Trophoblast cell (in vitro differentiated cells and primary cell): ENCODE data around the gene LHPP. TPM values are rescaled to one million over a fixed set of nuclear protein-coding genes. Genes with fewer than 3 reads are reported as not detected.

Experiments
- DNase-seq, 2 donors: peaks; one replicate each; pipeline ENCODE4 v3.0.0-alpha.2; 2016
- H2AFZ ChIP-seq: 2 replicates; pipeline ENCODE4 v1.6.1; 2013; ENCODE audit warnings: low read length, moderate library complexity, mild to moderate bottlenecking; ENCODE audit not compliant: insufficient read depth, poor library complexity
- H2AK5ac ChIP-seq: 2 replicates; pipeline ENCODE4 v1.6.1; 2013; ENCODE audit warnings: mild to moderate bottlenecking, low read length
- H2BK120ac ChIP-seq: 2 replicates; pipeline ENCODE4 v1.6.1; 2013; ENCODE audit warnings: low read length, mild to moderate bottlenecking, moderate library complexity; ENCODE audit not compliant: insufficient read depth, poor library complexity
- H2BK12ac ChIP-seq: 2 replicates; pipeline ENCODE4 v1.6.1; 2013; ENCODE audit warnings: mild to moderate bottlenecking, low read length, moderate library complexity
- H2BK5ac ChIP-seq: 2 replicates; pipeline ENCODE4 v1.6.1; 2013; ENCODE audit warnings: low read length, low read depth, moderate library complexity, mild to moderate bottlenecking; ENCODE audit not compliant: poor library complexity
- H3K14ac ChIP-seq: 2 replicates; pipeline ENCODE4 v1.6.1; 2013; ENCODE audit warnings: mild to moderate bottlenecking, low read length
- H3K18ac ChIP-seq: 2 replicates; pipeline ENCODE4 v1.6.1; 2013; ENCODE audit warnings: mild to moderate bottlenecking, low read length
- H3K23ac ChIP-seq: 2 replicates; pipeline ENCODE4 v1.6.1; 2013; ENCODE audit warnings: low read length
- H3K27ac ChIP-seq: 2 replicates; pipeline ENCODE4 v1.5.1; 2013; ENCODE audit warnings: low read depth, mild to moderate bottlenecking, inconsistent platforms, low read length, moderate library complexity
- H3K27me3 ChIP-seq: 2 replicates; pipeline ENCODE4 v1.6.1; 2013; ENCODE audit warnings: inconsistent platforms, mild to moderate bottlenecking, low read length, moderate library complexity; ENCODE audit not compliant: insufficient read depth
- H3K36me3 ChIP-seq, 2 experiments: 1 replicate in 1 of 2; 2 replicates in 1 of 2; pipeline ENCODE4 v1.6.1; 2013; ENCODE audit warnings: low read length in 2 of 2, mild to moderate bottlenecking in 2 of 2, moderate library complexity in 1 of 2; ENCODE audit not compliant: insufficient read depth in 2 of 2, control insufficient read depth in 1 of 2
- H3K4ac ChIP-seq: 2 replicates; pipeline ENCODE4 v1.6.1; 2013; ENCODE audit warnings: low read depth, mild to moderate bottlenecking, low read length, moderate library complexity
- H3K4me1 ChIP-seq, 2 experiments: 1 replicate in 1 of 2; 2 replicates in 1 of 2; pipeline ENCODE4 v1.6.1; 2013; ENCODE audit warnings: low read length in 2 of 2, mild to moderate bottlenecking in 2 of 2, moderate library complexity in 1 of 2; ENCODE audit not compliant: insufficient read depth in 2 of 2, control insufficient read depth in 1 of 2
- H3K4me2 ChIP-seq: 2 replicates; pipeline ENCODE4 v1.6.1; 2013; ENCODE audit warnings: inconsistent platforms, mild to moderate bottlenecking, low read length, moderate library complexity
- H3K4me3 ChIP-seq: 2 replicates; pipeline ENCODE4 v1.5.1; 2013; ENCODE audit warnings: mild to moderate bottlenecking, low read depth, low read length, inconsistent platforms
- H3K79me1 ChIP-seq: one replicate; pipeline ENCODE4 v1.6.1; 2013; ENCODE audit warnings: low read length
- H3K79me2 ChIP-seq: 2 replicates; pipeline ENCODE4 v1.6.1; 2013; ENCODE audit warnings: low read length, mild to moderate bottlenecking; ENCODE audit not compliant: control insufficient read depth, insufficient read depth, poor library complexity
- H3K9ac ChIP-seq: 2 replicates; pipeline ENCODE4 v1.6.1; 2013; ENCODE audit warnings: mild to moderate bottlenecking, low read length
- H3K9me3 ChIP-seq: 2 replicates; pipeline ENCODE4 v1.6.1; 2013; ENCODE audit warnings: low read depth, mild to moderate bottlenecking, control low read depth, inconsistent platforms, low read length; ENCODE audit not compliant: insufficient read depth
- H4K12ac ChIP-seq: 2 replicates; pipeline ENCODE4 v1.6.1; 2013; ENCODE audit warnings: low read depth, mild to moderate bottlenecking, low read length, moderate library complexity
- H4K8ac ChIP-seq: 2 replicates; pipeline ENCODE4 v1.6.1; 2013; ENCODE audit warnings: low read depth, mild to moderate bottlenecking, low read length, moderate library complexity
- H4K91ac ChIP-seq: one replicate; pipeline ENCODE4 v1.6.1; 2013; ENCODE audit warnings: low read depth, mild to moderate bottlenecking, low read length, moderate library complexity
- WGBS: extraction: QIAGEN DNeasy Blood & Tissue Kit; methylation state at CpG from one replicate; pipeline ENCODE4 v1.1.7; 2013; ENCODE audit warnings: missing lambda C conversion rate; ENCODE audit not compliant: insufficient read length, insufficient coverage; ENCODE audit errors: extremely low coverage; 5-methylcytosine and 5-hydroxymethylcytosine counted together
- polyA plus RNA-seq: library from polyadenylated mRNA; stranded (reverse); fragments of 200-250 nt; gene quantifications from 2 replicates; pipeline ENCODE4 v1.2.3, GENCODE V29; 2013

The LHPP gene, protein sequence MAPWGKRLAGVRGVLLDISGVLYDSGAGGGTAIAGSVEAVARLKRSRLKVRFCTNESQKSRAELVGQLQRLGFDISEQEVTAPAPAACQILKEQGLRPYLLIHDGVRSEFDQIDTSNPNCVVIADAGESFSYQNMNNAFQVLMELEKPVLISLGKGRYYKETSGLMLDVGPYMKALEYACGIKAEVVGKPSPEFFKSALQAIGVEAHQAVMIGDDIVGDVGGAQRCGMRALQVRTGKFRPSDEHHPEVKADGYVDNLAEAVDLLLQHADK
- 7.4 and 7.6 TPM in 2 replicates for polyA plus RNA-seq

DNA sequence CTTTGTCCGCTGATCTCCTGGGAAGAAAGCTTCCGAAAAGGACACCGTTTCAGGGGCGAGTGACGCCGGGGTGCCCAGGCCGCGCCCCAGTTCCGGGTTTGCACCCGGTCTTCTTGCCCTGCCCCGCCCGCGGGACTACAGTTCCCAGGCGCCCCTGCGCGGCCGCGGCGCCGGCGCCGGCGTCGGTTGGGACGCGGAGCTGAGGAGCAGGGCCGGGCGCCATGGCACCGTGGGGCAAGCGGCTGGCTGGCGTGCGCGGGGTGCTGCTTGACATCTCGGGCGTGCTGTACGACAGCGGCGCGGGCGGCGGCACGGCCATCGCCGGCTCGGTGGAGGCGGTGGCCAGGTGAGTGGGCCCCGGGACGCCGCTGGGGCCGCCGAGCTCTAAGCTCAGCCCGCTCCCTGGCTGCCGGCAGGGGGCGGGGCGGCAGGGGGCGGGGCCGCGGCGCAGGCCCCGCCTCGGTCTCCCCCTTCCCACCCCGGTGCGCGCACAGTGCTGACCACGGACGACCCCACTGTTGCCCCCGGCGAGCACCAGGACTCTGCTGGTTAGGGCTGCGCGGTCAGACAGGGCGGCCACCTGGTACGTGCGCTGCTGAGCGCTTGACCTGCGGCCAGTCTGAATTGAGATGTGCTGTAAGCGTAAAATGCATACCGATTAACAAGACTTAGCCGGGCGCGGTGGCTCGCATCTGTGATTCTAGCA, at the start of gene LHPP:
TSS of gene LHPP (plus strand) at position 182 of the 706 bp plus-strand sequence. CDS start at position 222, 40 bp downstream.
- H3K36me3 ChIP-seq: no peaks in the 10 kb centered on the region

DNA sequence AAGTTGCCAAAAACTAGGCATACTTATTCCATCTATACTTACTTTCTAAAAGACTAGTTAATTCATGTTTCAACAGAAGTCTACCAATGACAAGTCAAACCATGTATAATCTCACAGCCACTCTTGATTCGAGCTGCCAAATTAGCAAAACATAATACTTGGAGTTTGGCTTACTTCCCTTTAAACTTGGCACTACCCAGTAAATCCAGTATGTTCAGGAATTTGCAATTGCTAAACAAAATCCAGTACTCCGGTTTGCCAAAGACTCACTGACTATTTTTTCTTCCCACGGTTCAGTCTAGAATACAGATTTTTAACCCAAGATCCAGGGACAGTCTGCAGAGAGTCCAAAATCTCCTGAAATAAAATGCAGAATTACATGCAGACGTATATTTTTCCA, 47.5 kb upstream of the LHPP start:
- no peak overlapping the region for H2AK5ac ChIP-seq
- H2BK120ac ChIP-seq: no peak overlapping the region
- H3K4me1 ChIP-seq: peaks cover under 1 to 3% of the 10 kb centered on the region in 2 experiments
- H3K79me2 ChIP-seq: peaks cover 7% of the 10 kb centered on the region
- no peak overlapping the region for H4K12ac ChIP-seq
- no peaks in the 10 kb centered on the region for H3K9me3 ChIP-seq
- H3K4me3 ChIP-seq: no peak overlapping the region
- no peak overlapping the region for H3K14ac ChIP-seq
- no peak overlapping the region for H3K4me2 ChIP-seq
- DNase-seq: no peak
- H3K27me3 ChIP-seq: no peaks in the 10 kb centered on the region
- no peak overlapping the region for H3K18ac ChIP-seq
- H2BK5ac ChIP-seq: no peak overlapping the region
- no peak overlapping the region for H3K9ac ChIP-seq
- no peaks in the 10 kb centered on the region for H3K79me1 ChIP-seq
- H2BK12ac ChIP-seq: no peak overlapping the region
- peaks cover 5 to 6% of the 10 kb centered on the region in 2 experiments for H3K36me3 ChIP-seq
- no peak overlapping the region for H3K4ac ChIP-seq
- H2AFZ ChIP-seq: no peak overlapping the region
- no peak overlapping the region for H4K8ac ChIP-seq
- H3K23ac ChIP-seq: no peak overlapping the region
- no peak overlapping the region for H3K27ac ChIP-seq
- no peak overlapping the region for H4K91ac ChIP-seq
- no CpG with 5 or more reads among the region's 4 CpGs for WGBS

More for the DNA sequence above, at the start of gene LHPP:
- H2AK5ac ChIP-seq: no peak within 1 kb of the TSS
- peak within 1 kb of the TSS; percentile 17 for H2BK12ac ChIP-seq
- H2AFZ ChIP-seq: peak within 1 kb of the TSS; percentile 100
- no peaks in the 10 kb centered on the region for H3K9me3 ChIP-seq
- no CpG with 5 or more reads among the region's 81 CpGs for WGBS
- H3K79me1 ChIP-seq: peaks cover 9% of the 10 kb centered on the region
- H3K4ac ChIP-seq: peak within 1 kb of the TSS; percentile 94
- H3K4me1 ChIP-seq: peaks cover 17 to 18% of the 10 kb centered on the region in 2 experiments
- H4K12ac ChIP-seq: peak within 1 kb of the TSS; percentile 99
- H3K27me3 ChIP-seq: no peaks in the 10 kb centered on the region
- peak within 1 kb of the TSS; percentile 99 for H3K14ac ChIP-seq
- H2BK5ac ChIP-seq: peak within 1 kb of the TSS; percentile 86
- H3K9ac ChIP-seq: peak within 1 kb of the TSS; percentile 83
- H3K23ac ChIP-seq: no peak within 1 kb of the TSS
- peak within 1 kb of the TSS; percentile 97 for H4K8ac ChIP-seq
- H3K27ac ChIP-seq: peak within 1 kb of the TSS; percentile 70
- DNase-seq: peak; percentile 82 to 83
- peak within 1 kb of the TSS; percentile 100 for H3K4me3 ChIP-seq
- peaks cover 2% of the 10 kb centered on the region for H3K79me2 ChIP-seq
- H3K4me2 ChIP-seq: peak within 1 kb of the TSS; percentile 95
- peak within 1 kb of the TSS; percentile 93 for H2BK120ac ChIP-seq
- H4K91ac ChIP-seq: peak within 1 kb of the TSS; percentile 97
- H3K18ac ChIP-seq: peak within 1 kb of the TSS; percentile 99

DNA sequence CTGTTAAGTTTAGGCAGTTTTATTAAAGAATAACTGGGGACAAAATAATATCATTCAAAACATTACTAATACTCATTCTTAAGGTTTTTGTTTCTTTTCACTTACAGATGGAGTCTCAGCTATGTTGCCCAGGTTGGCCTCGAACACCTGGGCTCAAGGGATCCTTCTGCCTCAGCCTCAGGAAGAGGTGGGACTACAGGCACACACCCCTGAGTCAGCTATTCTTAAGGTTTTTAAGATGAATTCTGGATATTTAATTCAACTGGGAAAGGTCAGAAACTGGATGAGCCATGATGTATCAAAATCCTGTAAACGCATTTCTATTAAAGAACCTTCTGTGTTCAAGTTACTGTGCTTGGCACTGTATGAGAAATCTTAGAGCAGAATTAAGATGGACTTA, 46.4 kb upstream of the LHPP start:
- no peak for DNase-seq
- WGBS: no CpG with 5 or more reads among the region's 2 CpGs
- Histone ChIP-seq H3K79me2 (peaks cover 7% of the 10 kb centered on the region), H2BK120ac (no peak overlapping the region), H3K4me2 (no peak overlapping the region), H3K18ac (no peak overlapping the region), H3K27ac (no peak overlapping the region), H3K4me3 (no peak overlapping the region), H3K23ac (no peak overlapping the region), H4K91ac (no peak overlapping the region), H3K14ac (no peak overlapping the region), H3K4ac (no peak overlapping the region), H2BK12ac (no peak overlapping the region), H3K36me3 (peaks cover 3% of the 10 kb centered on the region in 2 experiments), H3K9me3 (no peaks in the 10 kb centered on the region), H4K8ac (no peak overlapping the region), H2AFZ (no peak overlapping the region), H2BK5ac (no peak overlapping the region), H3K9ac (no peak overlapping the region), H3K27me3 (no peaks in the 10 kb centered on the region), H2AK5ac (no peak overlapping the region), H3K4me1 (peaks cover 3 to 6% of the 10 kb centered on the region in 2 experiments), H4K12ac (no peak overlapping the region), H3K79me1 (no peaks in the 10 kb centered on the region)

DNA sequence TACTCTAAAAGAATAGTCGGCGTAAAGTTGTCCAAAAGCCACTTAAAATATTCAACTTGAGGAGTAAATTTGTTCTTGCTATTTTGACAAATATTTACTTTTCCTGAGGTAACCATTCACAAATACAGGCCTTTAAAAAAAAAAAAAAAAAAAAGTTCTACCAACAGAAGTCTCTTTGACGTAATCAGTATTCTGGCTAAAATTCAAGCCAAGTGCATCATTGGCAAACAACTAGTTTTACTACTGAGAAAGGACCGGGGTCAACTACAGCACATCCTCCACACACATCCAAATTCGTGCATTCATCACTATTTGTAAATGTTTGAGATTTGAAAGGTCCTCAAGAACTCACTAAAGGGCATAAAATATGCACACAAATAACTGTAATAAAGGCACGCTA, 44.9 kb upstream of the LHPP start:
- no peak overlapping the region for H2BK12ac ChIP-seq
- no peaks in the 10 kb centered on the region for H3K36me3 ChIP-seq
- H2AK5ac ChIP-seq: no peak overlapping the region
- DNase-seq: no peak
- no peak overlapping the region for H4K91ac ChIP-seq
- no peak overlapping the region for H4K8ac ChIP-seq
- no peak overlapping the region for H3K18ac ChIP-seq
- H2BK120ac ChIP-seq: no peak overlapping the region
- H3K9ac ChIP-seq: no peak overlapping the region
- H3K4me3 ChIP-seq: no peak overlapping the region
- H2AFZ ChIP-seq: no peak overlapping the region
- no peak overlapping the region for H4K12ac ChIP-seq
- no peak overlapping the region for H2BK5ac ChIP-seq
- H3K4me1 ChIP-seq: peaks cover 3 to 6% of the 10 kb centered on the region in 2 experiments
- WGBS: no CpG with 5 or more reads among the region's 6 CpGs
- H3K27ac ChIP-seq: no peak overlapping the region
- no peak overlapping the region for H3K4me2 ChIP-seq
- H3K79me2 ChIP-seq: peaks cover 7% of the 10 kb centered on the region
- no peaks in the 10 kb centered on the region for H3K27me3 ChIP-seq
- no peak overlapping the region for H3K23ac ChIP-seq
- no peak overlapping the region for H3K14ac ChIP-seq
- no peak overlapping the region for H3K4ac ChIP-seq
- no peaks in the 10 kb centered on the region for H3K9me3 ChIP-seq
- H3K79me1 ChIP-seq: no peaks in the 10 kb centered on the region
